Measurements from ENCODE around the gene PHLDB1. TPM values are rescaled to one million over a fixed set of nuclear protein-coding genes. Genes with fewer than 3 reads are reported as not detected.
A peak's percentile ranks its signal among the peaks of the same experiment; 100 is the strongest.

Gene PHLDB1
- total RNA-seq, 1 donor from 2014 or later: 63.1 TPM

GRCh38 chr11:118689852-118690552 is 82.6 kb downstream of the PHLDB1 start:
- H3K4me1 Mint-ChIP-seq (ENCODE audit: unreplicated experiment): peaks cover 14% of the 10 kb centered on the region
- DNase-seq (ENCODE audit: extremely low spot score, unreplicated experiment): peak; percentile 92
- H3K4me3 Mint-ChIP-seq: peak overlapping the region; percentile 85
- TF ChIP-seq, protein P1, sequence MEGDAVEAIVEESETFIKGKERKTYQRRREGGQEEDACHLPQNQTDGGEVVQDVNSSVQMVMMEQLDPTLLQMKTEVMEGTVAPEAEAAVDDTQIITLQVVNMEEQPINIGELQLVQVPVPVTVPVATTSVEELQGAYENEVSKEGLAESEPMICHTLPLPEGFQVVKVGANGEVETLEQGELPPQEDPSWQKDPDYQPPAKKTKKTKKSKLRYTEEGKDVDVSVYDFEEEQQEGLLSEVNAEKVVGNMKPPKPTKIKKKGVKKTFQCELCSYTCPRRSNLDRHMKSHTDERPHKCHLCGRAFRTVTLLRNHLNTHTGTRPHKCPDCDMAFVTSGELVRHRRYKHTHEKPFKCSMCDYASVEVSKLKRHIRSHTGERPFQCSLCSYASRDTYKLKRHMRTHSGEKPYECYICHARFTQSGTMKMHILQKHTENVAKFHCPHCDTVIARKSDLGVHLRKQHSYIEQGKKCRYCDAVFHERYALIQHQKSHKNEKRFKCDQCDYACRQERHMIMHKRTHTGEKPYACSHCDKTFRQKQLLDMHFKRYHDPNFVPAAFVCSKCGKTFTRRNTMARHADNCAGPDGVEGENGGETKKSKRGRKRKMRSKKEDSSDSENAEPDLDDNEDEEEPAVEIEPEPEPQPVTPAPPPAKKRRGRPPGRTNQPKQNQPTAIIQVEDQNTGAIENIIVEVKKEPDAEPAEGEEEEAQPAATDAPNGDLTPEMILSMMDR (conservative IDR thresholded peaks at IDR 0.05): peak; percentile 86
- no peak overlapping the region for H3K27ac Mint-ChIP-seq
- no peaks in the 10 kb centered on the region for H3K9me3 Mint-ChIP-seq
- H3K27me3 Mint-ChIP-seq: no peaks in the 10 kb centered on the region
- H3K36me3 Mint-ChIP-seq: no peaks in the 10 kb centered on the region

DNA sequence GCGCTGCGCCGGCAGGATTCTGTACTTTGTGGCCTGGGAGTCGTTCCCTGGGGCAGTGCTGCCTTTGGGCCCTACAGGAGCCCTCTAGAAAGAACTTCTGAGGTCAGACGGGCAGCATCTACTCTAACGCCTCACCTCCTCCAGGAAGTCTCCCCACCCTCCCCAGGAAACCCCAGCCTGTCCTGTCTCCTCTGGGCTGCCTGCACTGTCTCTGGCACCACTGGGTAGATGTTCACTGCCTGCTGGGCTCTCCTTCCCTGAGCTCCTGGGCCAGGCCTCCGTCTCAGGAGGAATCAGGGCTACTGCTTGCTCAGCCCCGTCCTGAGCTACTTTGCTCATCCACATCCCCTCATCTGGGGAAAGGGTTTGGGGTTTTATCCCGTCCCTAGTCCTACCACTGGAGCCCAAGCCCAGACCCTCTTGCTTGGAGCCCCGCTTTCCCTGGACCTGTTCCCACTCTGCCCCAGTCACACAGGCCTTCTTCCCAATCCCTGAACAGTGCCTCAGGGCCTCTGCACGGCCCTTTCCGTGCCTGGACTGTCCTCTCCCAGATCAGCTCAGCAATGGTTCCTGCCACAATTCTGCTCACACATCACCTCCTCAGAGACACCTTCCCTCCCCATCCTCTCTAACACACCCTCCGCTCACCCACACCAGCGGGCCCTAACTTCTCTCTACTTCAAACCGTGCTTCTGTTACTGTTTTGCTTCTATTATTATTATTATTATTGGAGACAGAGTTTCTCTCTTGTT is 83.3 kb downstream of the PHLDB1 start:
- DNase-seq (ENCODE audit: extremely low spot score, unreplicated experiment): no peak
- H3K27ac Mint-ChIP-seq: no peak overlapping the region
- no peaks in the 10 kb centered on the region for H3K27me3 Mint-ChIP-seq
- H3K4me3 Mint-ChIP-seq: no peak overlapping the region
- no peaks in the 10 kb centered on the region for H3K9me3 Mint-ChIP-seq
- H3K4me1 Mint-ChIP-seq (ENCODE audit: unreplicated experiment): peaks cover 14% of the 10 kb centered on the region
- no peaks in the 10 kb centered on the region for H3K36me3 Mint-ChIP-seq
- TF ChIP-seq, protein P1 (conservative IDR thresholded peaks at IDR 0.05): no peak

GRCh38 chr11:118691926-118692830 is 84.8 kb downstream of the PHLDB1 start:
- H3K27ac Mint-ChIP-seq: no peak overlapping the region
- no peaks in the 10 kb centered on the region for H3K9me3 Mint-ChIP-seq
- no peaks in the 10 kb centered on the region for H3K27me3 Mint-ChIP-seq
- DNase-seq (ENCODE audit: extremely low spot score, unreplicated experiment): no peak
- TF ChIP-seq, protein P1 (conservative IDR thresholded peaks at IDR 0.05): no peak
- no peaks in the 10 kb centered on the region for H3K36me3 Mint-ChIP-seq
- no peak overlapping the region for H3K4me3 Mint-ChIP-seq
- H3K4me1 Mint-ChIP-seq (ENCODE audit: unreplicated experiment): peaks cover 14% of the 10 kb centered on the region

DNA sequence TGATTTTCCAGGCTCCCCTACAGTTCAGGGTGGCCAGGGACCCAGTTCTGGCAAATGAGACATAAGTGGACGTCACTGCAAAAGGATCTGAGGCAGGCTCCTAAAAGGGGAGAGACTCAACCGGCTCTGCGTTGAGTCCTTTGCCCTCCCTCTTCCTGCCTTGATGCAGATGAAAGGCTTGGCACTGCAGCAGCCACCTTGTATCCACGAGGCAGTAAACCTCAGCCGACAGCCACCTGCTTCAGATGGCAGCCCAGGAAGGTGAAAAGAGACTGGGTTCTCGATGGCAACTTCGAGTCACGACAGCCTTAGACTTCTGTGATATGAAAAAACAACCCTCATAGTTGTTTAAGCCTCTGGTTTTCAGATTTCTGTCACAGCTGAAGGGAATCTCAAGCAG is 86.8 kb downstream of the PHLDB1 start:
- no peaks in the 10 kb centered on the region for H3K27me3 Mint-ChIP-seq
- DNase-seq (ENCODE audit: extremely low spot score, unreplicated experiment): no peak
- H3K36me3 Mint-ChIP-seq: no peaks in the 10 kb centered on the region
- TF ChIP-seq, protein P1 (conservative IDR thresholded peaks at IDR 0.05): no peak
- no peaks in the 10 kb centered on the region for H3K9me3 Mint-ChIP-seq
- H3K4me3 Mint-ChIP-seq: no peak overlapping the region
- H3K27ac Mint-ChIP-seq: no peak overlapping the region
- H3K4me1 Mint-ChIP-seq (ENCODE audit: unreplicated experiment): peaks cover 14% of the 10 kb centered on the region

GRCh38 chr11:118694771-118695170 is 87.4 kb downstream of the PHLDB1 start:
- no peak overlapping the region for H3K4me3 Mint-ChIP-seq

More at GRCh38 chr11:118694771-118695170, 87.4 kb downstream of the PHLDB1 start:
- DNase-seq (ENCODE audit: extremely low spot score, unreplicated experiment): no peak
- Mint-ChIP-seq H3K9me3 (no peaks in the 10 kb centered on the region), H3K4me1 (ENCODE audit: unreplicated experiment) (peaks cover 14% of the 10 kb centered on the region), H3K27ac (no peak overlapping the region), H3K36me3 (no peaks in the 10 kb centered on the region), H3K27me3 (no peaks in the 10 kb centered on the region)
- TF ChIP-seq, protein P1 (conservative IDR thresholded peaks at IDR 0.05): no peak

All from type B pancreatic cell (in vitro differentiated cells).